Astrocyte of the cerebellum (primary cell): Measurements from ENCODE around the gene SEC24B.

ENCODE experiments used
- DNase-seq: peaks from one replicate; pipeline ENCODE4 v3.0.0-alpha.2; 2011; ENCODE audit warnings: low read depth
- H3K4me3 ChIP-seq: 2 replicates; pipeline ENCODE4 v1.5.1; 2011; ENCODE audit warnings: mild to moderate bottlenecking, low read depth, low read length, moderate library complexity
- in situ Hi-C: cut with HindIII; loops from 2 replicates; pipeline ENCODE4 v1.10.0; 2017; ENCODE audit warnings: low sequenced_read_pairs
- TF ChIP-seq, protein P1 (sequence below): IDR thresholded peaks from 2 replicates; pipeline ENCODE4 v1.5.1; 2012; ENCODE audit warnings: low read length, low read depth, moderate library complexity, mild to moderate bottlenecking; ENCODE audit errors: missing control alignments

SEC24B gene

GRCh38 chr4:109462297-109462696 is 28.7 kb downstream of the SEC24B start:
- TF ChIP-seq, protein P1, sequence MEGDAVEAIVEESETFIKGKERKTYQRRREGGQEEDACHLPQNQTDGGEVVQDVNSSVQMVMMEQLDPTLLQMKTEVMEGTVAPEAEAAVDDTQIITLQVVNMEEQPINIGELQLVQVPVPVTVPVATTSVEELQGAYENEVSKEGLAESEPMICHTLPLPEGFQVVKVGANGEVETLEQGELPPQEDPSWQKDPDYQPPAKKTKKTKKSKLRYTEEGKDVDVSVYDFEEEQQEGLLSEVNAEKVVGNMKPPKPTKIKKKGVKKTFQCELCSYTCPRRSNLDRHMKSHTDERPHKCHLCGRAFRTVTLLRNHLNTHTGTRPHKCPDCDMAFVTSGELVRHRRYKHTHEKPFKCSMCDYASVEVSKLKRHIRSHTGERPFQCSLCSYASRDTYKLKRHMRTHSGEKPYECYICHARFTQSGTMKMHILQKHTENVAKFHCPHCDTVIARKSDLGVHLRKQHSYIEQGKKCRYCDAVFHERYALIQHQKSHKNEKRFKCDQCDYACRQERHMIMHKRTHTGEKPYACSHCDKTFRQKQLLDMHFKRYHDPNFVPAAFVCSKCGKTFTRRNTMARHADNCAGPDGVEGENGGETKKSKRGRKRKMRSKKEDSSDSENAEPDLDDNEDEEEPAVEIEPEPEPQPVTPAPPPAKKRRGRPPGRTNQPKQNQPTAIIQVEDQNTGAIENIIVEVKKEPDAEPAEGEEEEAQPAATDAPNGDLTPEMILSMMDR = no peak
- in situ Hi-C loops = no loop called here
- DNase-seq = no peak
- no peak overlapping the region for H3K4me3 ChIP-seq

- TF ChIP-seq, protein P1 = no peak
- in situ Hi-C loops = no loop called here
- no peak for DNase-seq
- H3K4me3 ChIP-seq = no peak overlapping the region
Observed at GRCh38 chr4:109462802-109463201, 29.2 kb downstream of the SEC24B start.

DNA sequence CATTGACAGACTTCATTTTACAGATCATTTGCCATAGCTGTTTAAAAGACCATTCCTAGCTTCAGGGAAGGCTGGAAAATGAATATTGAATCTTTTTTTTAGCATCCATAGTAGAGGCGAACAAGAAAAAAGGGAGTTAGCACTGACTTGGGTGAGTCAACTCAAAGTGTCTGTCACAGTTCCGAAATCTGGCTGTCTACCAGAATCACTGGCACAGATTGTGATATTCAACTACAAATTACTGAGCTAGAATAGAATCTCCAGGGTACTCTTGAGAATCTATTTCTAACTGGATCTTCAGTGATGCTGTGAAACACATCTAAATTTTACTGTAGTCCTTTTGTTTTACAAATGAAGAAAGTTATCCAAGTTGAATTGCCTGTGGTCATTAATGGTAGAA is 31.5 kb downstream of the SEC24B start:
- in situ Hi-C loops = no loop called here
- no peak overlapping the region for H3K4me3 ChIP-seq
- DNase-seq = no peak
- TF ChIP-seq, protein P1 = no peak

DNA sequence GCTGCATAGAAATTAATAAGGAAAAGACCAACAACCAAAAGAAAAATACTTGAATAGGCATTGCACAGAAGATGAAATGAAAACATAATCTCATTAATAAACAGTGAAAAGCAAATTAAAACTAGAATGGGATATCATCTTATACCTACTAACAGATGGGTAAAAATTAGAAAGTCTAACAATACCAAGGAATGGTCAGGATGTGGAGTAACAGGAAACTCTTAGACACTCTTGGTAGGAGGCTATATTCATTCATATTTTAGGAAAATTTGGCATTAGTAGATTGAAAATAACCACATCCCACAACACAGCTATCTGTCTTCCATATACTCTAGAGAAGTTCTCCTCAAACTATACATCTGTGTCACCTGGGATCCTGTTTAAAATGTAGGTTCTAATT is 36.3 kb downstream of the SEC24B start:
- no peak overlapping the region for H3K4me3 ChIP-seq
- no peak for DNase-seq
- TF ChIP-seq, protein P1 = no peak
- in situ Hi-C loops = no loop called here

DNA sequence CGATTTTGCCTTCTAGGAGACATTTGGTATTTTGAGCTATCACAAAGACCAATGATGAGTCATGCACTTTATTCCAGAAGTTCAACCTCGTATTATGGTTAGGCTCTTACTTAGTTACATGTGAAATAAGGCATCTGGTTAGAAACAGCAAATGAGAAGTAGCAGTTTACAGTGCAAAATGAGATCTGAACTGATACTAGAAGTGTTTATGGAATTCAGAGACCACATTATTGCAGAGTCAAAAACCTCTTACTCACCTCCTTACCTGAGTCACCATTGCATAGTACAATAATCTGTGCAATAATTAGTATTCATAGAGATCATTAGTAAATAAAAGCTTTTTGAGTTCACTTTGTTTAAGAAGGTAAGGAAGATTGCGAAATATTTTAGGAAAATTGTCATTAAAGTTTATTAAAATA is 38.7 kb downstream of the SEC24B start:
- H3K4me3 ChIP-seq = no peak overlapping the region
- in situ Hi-C loops = no loop called here
- peak; percentile 15 for DNase-seq
- TF ChIP-seq, protein P1 = no peak

DNA sequence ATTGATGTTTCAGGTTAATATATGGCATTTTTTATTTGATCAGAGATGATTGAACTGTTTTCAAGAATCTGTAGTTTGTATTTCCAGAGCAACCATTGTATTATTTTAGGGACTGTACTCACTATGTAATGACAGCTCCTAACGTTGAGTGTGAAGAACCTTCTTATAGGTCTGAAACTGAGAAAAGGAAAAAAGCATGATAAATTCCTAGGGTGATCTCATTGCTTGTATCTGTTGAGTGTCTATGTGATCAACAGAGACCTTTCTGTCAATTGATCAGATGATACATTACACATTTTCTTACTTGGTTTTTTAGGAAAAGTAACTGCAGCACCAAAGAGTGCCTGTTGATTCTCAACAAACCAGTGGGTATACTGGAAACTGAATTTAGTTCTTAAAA is 40.2 kb downstream of the SEC24B start:
- no peak overlapping the region for H3K4me3 ChIP-seq
- no peak for DNase-seq
- in situ Hi-C loops = no loop called here

More for the DNA sequence above, 40.2 kb downstream of the SEC24B start:
- TF ChIP-seq, protein P1 = no peak
